Stimulated activated CD4-positive, alpha-beta T cell treated with anti-CD3 and anti-CD28 coated beads, Interleukin-2, amount 100 ng/mL, for 48 hours (primary cell): ENCODE results near the gene PTK6.

Experiments used
- DNase-seq, 2 donors: peaks; one replicate each; pipeline ENCODE4 v3.0.0-alpha.2; 2020

The PTK6 gene

DNA sequence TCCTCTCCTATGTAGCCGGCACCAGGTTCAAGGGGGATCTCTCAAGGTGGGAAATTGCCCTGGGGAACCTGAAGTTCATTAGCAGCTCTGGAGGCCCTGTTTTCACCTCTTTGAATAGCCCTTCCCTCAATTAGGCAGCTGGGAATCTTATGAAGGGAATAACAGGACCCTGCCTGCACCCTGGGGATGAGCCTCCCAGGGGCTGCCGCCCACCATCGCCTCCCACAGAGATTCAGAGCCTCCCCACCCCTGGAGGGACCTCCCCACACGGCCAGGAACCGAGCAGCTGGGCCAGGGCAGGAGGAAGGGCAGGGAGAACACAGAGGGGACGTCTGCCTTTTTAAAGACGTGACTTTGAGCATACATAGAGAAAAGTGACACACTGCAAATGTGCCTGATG is 33.7 kb downstream of the PTK6 start:
- DNase-seq, result no peak

DNA sequence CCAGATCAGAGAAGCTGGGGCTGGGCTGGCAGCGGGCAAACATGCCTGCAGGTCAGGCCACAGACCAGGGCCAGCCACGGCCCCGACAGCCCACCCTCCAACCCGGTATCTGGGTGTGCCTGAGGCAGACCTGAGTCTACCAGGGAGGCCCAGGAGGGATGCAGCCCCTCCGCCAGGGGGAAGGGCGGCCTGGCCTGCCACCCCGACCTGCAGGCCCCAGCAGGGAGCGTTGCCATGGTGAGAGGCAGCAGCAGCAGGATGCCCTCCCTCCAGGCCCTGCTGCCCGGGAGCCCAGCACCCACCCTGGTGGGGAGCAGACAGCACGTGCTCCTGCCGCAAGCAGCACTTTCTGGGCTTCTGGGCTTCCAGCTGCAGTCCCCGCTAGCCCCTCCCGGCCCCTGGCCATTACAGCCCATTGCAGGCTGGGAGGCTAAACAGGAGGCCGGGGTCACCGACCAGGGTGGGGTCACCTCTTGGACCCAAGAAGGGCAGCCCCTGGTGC is 34.5 kb downstream of the PTK6 start:
- DNase-seq, result no peak

DNA sequence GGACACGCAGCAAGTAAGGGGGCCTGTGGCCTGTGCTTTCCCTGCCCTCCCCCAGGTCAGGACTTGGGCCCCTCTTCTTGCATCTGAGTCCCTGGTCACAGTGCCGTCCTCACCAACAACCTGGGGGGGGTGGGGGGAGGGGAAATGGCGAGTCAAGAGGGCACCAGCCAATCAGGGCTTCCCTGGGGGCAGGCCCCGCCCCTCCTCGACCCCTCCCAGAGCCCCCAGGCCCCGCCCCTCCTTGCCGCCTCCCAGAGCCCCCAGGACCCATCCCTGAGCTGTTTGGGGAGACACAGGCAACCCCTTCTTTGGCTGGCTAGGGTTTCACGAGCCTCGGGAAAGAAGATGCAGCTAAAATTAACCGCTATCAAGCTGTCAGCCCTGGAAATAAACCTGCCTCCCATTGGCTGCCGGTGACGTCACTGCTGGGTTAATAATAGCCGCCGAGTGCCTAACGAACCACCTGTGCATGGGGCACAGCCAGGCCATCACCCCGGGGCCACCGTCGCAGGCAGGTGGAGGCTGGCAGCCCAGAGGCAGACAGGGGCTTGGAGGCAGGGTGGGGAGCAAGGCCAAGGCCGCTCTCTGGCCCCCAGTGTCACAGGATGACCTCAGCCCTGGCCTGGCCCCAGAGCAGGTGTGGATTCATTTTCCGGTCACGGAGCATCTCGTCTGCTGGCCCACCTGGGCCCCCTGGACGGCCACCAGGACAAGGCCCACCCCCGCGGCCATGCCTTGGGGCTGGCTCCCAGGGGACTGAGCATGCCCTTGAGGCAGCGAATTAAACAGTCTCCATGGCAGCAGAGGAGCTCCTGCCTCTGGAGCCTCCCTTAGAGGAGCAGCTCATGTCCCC is 35.1 kb downstream of the PTK6 start:
- no peak for DNase-seq

DNA sequence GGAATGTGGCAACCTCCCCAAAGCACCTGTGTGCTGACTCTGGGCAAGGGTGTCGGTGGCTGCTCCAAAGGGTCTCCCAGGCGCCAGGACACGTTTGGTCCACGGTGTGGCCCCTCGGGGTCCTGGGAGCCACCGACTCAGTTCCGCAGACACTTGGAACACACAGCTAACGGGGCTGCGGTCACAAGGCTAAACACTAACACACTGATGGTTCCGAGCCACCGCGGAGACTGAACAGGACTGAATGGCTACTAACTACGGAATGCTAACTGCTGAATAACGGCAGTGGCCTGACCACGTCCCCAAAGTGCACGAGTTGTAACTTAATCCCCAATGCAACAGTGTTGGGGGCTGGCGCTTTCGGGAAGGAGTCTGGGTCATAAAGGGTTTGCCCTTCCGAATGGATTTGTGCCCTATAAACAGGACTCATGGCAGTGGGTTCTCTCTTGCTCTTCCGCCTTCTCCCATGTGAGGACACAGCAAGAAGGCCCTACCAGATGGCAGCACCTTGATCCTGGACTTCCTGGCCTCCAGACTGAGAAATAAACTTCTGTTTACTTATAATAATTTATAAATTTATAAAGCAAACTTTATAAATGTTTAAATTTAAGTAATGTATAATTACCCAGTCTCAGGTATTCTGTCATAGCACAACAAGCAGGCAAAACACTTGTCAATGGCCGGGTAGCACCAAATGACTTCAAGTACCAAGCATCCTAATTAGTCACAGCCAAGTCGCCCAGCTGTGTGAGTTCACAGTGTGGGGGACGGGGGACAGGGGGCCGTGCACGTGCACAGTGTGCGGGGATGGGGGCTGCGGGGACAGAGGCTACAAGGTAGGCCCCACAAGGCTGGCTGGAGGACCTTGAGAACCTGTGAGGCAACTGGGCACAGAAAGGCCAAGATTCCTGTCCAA is 36.0 kb downstream of the PTK6 start:
- no peak for DNase-seq

DNA sequence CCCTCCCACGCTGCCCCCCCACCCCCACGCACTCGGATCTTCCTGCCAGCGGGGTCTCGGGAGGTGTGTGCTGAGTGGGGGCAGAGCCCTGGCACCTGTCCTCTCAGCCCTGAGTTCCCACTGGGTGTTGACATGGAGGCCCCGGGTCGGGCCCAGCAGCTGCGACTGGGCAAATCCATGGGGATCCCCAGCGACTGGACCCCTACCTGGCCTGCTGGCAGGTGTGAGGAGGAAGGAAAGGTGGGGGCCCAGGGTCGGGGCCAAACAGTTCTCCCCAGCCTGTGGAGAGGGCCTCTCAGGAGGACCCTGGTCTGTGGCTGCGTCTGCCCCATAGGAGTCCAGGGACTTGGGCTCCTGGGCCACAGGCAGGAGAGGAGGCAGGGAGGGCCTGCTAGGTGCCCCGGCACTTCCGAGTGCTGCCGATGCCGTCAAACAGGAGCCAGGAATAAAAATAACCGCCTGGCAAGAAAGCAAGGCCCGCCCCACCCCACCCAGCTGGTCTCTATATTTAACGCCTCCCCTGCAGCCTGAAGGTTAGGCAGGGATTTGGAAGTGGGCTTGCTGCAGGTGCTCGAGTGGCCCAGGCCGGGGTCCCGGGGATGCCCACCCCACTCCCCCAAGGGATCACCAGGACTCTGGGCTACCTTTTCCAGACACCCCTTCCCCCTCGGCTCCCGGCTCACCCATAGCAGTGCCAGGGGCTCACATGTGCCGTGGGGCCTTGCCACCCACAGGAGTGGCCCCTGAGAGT is 36.9 kb downstream of the PTK6 start:
- no peak for DNase-seq

DNA sequence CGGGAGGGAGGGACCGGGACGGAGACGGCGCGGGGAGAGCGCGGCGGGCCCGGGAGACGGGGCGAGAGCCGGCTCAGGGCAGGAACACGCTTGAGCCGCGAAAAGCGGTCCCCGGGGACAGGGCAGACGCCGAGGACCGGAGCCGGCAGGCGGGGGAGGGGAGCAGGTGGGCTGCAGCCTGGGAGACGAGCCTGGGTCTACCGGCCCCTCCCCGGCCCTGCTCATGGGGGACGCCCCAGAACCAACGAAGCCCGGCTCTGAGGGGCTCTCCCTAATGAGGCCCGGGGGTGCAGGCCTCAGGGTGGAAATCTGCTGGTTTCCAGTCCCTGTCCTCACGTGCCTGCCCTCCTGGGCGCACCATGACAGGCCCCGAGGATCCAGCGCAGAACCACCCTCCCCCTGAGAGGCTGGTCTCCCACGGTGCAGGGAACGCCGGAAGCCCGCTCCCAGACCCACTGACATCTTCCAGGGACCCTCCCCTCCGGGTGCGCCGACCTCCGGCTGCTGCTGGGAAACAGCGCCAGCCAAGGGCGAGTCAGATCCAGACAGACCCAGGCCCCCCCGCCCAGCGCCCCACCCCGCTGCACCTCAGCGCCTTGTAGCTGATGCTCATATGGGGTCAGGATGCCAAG is 37.7 kb downstream of the PTK6 start:
- no peak for DNase-seq

DNA sequence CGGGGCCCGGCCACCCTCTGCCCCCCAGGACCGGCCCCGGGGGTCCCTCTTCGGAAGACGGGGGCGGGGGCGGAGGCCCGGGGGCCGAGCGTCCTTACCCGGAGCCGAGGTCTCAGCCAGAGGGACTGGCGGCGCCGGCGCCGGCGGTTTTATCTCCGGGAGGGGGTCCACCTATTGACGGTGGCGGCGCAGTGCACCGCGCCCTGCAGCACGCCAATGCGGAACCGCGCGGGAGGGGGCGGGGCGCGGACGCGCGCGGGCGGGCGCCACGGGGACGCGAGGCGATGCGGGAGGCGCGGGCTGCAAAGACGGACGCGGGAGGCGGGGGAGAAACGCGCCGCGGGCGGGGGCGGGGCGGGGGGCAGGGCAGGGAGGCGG is 38.2 kb downstream of the PTK6 start, which contains the start of gene EEF1A2:
Gene EEF1A2 (minus strand): TSS at position 124 of the 378 bp plus-strand sequence. CDS start 1,320 bp downstream, outside the sequence.
- no peak for DNase-seq

DNA sequence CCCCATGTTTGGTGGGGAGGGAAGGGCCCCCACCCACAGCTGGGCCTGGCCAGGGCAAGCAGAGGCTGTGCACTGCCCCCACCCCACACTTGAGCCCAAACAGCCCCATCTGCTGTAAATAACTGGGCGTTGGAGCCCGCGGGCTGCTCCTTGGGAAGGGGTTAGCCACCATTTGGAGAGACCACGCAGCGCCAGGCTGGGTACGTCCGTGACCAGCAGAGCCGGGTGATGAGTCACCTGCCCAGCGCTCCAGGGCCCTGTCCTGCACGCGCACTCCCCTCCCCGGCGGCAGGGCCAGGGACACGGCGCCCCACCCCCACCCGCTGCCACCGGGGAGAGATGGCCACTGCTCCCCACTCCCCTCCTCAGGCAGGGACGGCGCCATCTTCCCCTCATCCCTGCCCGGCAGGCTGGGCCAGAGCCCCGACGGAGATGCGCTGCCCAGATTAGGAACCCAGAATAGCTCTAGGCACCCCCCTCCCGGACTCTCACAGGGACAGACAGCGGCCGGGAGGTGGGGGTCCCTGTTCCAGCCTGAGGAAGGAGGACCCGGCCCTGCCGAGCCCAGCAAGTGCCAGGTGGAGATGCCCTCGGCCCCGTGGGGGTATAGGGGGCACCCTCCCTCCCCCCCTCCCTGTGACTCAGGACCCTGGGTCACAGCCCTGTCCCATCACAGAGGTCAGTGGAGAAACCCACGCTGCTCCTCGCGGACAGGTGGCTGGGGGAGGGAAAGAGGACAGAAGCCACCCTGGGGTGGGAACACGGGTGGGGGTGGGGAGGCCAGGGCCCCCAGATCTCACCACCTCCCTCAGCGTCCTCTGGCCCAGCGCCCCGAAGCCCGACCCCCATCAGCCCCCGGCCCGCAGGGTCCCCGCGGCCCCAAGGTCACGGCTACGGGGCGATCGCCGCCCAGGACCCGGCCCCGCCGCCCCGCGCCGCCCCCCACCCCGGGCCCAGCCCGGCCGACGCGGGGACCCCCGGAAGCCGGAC is 38.9 kb downstream of the PTK6 start:
- no peak for DNase-seq

DNA sequence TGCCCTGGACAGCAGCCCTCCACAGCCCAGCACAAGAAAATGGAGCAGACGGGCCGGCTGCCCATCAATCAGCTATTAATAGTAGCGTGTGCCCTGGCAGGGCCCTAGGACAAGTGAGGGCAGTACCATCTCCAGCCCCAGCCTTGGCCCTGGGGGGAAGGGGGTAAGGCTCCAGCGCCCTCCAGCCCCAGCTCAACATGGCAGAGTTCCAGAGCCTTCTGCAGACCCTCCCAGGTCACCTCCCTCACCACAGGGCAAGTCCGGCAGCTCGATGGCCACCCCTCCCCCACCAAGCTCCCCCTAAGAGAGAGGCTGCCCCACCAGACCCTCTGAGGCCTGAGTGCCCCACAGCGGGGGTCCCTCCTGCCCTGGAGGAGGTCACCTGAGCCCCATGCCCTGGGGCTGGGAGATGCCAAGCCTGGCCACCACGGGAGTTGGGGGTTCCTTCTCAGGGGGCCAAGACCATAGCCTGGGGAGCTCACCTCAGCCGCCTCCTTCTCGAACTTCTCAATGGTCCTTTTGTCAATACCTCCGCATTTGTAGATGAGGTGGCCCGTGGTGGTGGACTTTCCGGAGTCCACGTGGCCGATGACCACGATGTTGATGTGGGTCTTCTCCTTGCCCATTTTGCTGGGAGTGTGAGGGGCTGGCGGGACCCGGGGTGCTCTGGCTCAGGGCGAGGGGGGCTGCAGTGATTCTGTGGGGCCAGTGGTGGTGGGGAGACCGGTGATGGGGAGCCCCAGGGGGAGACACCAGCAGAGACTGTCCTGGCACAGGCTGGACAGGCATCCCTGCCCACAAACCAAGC is 39.8 kb downstream of the PTK6 start:
- DNase-seq, result no peak

DNA sequence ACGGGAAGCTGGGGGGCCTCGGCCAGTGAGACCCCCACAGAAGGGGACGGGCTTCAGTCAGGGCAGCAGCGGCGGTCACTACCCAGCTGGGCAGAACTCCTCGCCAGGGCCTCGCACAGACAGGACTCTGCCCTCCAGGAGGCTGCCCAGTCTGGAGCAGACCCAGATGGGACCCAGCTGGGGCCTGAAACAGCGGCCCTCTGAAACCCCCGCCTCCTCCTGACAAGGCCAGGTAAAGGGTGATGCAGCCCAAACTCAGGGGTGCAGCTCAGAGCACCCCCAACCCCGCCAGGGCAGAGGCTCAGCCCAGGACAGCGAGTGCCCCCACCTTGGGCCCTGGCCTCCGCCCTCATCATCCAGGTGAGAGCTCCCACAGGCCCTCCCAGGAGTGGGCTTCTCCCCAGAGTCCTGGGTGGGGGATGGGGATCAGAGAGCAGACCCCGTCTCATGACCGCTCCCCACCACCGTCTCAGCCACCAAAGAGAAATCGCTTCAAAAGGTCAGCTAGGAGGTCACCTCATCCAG is 40.5 kb downstream of the PTK6 start:
- no peak for DNase-seq

DNA sequence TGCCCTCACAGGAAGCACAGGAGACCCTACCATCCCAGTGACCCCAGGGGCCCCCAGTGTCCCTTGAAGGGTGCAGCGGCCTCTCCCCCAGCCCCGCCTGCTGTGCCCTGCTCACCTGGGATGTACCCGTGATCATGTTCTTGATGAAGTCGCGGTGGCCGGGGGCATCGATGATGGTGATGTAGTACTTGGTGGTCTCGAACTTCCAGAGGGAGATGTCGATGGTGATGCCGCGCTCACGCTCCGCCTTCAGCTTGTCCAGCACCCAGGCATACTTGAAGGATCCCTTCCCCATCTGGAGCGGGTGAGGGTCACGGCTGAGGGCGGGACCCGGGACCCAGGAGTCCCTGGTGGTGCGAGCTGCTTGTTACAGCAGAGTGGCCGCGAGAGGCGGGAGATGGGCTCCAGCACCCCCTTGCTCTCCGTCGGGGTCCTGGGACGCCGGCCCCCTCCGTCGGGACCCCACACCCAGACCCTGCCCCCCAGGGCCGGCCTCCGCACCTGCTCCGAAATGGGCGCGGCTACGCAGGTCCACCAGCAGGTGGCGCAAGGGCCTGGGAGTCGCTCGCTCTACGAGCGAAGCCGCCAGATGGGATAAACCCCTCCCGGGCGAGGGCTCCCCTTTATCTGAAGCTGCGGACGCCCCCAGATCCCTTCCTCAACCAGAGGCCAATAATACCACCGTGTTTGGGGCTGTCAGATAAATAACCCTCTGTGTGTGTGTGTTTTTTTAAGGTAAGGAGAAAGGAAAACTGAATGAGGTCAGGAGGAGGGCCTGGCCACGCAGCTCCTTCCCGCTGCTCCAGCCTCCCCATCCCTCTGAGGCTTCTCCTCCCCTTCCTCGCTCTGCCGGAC is 41.2 kb downstream of the PTK6 start:
- DNase-seq, result peak; percentile 78 to 85

DNA sequence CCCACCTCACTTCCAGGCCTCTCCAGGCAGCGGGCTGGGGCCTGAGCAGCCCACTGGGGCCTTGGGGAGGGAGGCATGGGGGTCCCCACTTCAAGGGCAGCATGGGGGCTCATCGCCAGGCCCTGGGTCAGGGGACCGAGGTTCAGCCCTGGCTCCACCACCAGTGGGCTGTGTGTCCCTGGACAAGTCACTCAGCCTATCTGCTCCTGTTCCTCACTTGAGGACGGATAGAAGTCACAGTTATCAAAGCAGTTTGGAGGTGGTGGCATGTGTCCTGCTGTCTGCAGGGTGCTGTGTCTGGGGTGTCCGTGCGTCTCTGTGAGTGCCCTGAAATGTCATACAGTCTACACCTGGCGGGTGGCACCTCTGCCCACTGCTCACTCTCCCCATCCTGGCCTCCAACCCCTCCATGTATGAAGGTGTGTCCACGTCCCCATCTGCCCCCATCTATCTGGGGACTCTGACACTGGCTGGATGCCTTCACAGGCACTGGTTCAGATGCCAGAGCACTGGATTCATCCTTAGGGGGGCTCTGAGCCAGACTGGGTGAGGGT is 41.9 kb downstream of the PTK6 start:
- DNase-seq, result no peak

DNA sequence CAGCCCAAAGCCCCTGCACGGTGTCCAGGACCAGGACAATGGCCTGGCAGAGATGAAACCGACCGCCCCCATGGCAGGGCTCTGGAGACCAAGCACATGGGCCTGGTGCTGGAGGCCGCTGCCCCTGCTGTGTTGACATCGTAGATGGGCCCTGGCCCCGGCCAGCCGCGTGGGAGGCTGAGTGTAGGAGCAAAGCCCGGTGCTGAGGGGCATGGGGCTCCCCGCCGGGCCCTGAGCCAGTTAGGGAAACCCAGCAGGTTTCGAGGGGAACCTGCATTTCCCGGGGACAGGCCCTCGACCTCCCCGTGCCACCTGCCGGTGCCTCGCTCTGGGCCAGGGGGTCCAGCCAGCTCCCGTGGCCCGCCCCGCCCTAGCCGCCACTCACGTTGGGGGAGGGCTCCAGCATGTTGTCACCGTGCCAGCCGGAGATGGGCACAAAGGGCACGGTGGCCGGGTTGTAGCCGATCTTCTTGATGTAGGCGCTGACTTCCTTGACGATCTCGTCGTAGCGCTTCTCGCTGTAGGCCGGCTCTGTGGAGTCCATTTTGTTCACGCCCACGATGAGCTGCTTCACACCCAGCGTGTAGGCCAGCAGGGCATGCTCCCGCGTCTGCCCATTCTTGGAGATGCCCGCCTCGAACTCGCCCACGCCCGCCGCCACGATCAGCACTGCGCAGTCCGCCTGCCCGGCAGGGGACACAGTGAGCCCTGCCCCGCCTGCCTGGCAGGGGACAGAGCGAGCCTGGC is 42.6 kb downstream of the PTK6 start:
- DNase-seq, result no peak

DNA sequence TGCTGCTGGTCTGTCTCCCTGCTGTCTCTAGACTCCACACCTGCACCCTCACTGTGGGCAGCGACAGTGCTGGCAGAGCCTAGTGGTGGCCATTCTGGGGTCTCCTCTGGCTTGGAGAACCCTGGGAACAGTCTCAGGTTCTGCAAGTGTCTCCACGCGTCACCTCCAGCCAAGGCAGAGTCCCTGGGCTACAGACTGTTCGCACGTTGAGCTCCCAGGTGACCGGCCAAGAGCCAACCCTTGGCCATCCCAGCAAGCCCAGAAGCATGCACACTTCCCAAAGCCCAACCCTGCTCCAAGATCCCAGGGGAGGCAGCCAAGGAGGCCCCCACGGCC is 43.1 kb downstream of the PTK6 start:
- DNase-seq, result no peak

DNA sequence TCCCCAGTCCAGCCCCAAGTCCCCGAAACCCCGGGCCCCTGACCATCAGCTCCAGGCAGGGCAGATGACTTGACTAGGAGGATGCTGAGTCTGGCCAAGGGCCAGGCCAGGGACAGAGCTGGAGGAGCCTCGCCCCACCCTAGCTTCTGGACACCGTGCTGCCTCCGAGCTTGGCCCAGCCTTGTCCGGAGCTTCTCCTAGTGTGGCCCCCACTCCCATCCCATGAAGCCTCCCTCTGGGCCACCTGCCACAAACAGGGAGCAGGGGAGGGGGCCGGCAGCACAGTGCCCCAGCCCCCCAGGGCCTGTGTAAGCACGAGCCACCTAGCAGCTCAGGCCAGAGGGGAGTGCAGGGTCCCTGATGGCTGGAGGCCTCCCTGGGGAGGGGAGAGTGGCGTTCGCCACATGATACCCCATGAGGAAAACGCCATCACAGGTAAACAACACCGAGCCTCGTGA is 43.6 kb downstream of the PTK6 start:
- DNase-seq, result no peak

DNA sequence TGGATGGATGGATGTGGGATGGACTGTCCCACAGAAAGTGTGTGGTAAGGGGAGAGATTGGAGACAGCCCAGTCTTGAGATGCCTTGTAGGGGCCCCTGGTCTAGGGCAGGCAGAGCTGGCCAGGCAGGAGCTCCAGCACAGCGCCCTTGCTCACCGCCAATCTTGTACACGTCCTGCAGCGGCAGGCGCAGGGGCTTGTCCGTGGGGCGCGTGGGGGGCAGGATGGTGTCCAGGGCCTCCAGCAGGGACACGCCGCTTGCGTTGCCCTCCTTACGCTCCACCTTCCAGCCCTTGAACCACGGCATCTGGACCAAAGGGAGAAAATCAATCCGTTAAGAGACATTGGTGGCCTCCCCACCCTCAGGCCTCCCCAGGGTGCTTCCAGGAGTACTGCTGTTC is 44.2 kb downstream of the PTK6 start:
- no peak for DNase-seq

DNA sequence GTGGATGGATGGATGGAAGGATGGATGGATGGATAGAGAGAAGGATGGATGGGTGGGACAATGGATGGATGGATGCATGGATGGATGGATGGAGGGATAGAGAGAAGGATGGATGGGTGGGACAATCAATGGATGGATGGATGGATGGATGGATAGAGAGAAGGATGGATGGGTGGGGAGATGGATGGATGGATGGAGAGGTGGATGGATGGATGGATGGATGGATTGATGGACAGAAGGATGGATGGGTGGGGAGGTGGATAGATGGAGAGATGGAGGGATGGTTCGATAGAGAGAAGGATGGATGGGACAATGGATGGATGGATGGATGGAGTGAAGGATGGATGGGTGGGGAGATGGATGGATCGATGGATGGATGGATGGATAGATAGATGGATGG is 44.7 kb downstream of the PTK6 start:
- DNase-seq, result no peak

DNA sequence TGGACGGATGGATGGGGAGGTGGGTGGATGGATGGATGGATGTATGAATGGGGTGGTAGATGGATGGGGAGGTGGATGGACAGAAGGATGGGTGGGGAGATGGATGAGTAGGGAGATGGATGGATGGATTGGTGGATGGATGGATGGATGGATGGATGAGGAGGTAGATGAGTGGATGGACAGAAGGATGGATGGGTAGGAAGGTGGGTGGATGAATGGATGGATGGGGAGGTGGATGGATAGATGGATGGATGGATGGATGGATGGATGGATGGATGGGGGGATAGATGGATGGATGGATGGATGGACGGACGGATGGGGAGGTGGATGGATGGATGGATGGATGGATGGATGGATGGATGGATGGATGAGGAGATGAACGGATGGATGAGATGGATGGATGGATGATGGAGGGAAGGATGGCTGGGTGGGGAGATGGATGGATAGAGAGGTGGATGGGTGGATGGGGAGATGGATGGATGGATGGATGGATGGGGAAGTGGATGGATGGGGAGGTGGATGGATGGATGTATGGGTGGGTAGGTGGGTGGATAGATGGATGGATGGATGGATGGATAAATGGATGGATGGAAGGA is 45.4 kb downstream of the PTK6 start:
- no peak for DNase-seq
